ENCODE measurements around the gene PIP4K2C.

GRCh38 chr12:57553343-57554202 lies 37.4 kb upstream of the PIP4K2C start:
- TF ChIP-seq CTCF (IDR thresholded peaks at IDR 0.05; ENCODE audit: low read length) (no peak), EZH2 (optimal IDR thresholded peaks at IDR 0.05; ENCODE audit: low read depth, low read length) (no peak)

All from MM.1S (cell line).